ENCODE data around the gene RAB40C. TPM values are rescaled to one million over a fixed set of nuclear protein-coding genes. Genes with fewer than 3 reads are reported as not detected.
A peak's percentile ranks its signal among the peaks of the same experiment; 100 is the strongest.

The RAB40C gene
- total RNA-seq, 2 experiments from 2014 or later = 8.9 to 9.6 TPM

GRCh38 chr16:561413-561794 is 28.5 kb upstream of the RAB40C start:
- Mint-ChIP-seq H3K4me3 (no peak overlapping the region), H3K9me3 (ENCODE audit: low read depth) (no peaks in the 10 kb centered on the region), H3K36me3 (ENCODE audit: low read depth) (no peaks in the 10 kb centered on the region), H3K27me3 (peaks cover 9% of the 10 kb centered on the region), H3K4me1 (peaks cover under 1% of the 10 kb centered on the region), H3K27ac (no peak overlapping the region)
- intact Hi-C loops (cut with DNase I, micrococcal nuclease) = no loop called here
- POLR2A ChIA-PET = no interaction called here
- DNase-seq (no peak), ATAC-seq (no peak)
- CTCF ChIA-PET = no interaction called here

GRCh38 chr16:561957-562938 is 27.6 kb upstream of the RAB40C start:
- no peak overlapping the region for H3K4me3 Mint-ChIP-seq
- no peak overlapping the region for H3K27ac Mint-ChIP-seq
- intact Hi-C loops (cut with DNase I, micrococcal nuclease) = no loop called here
- DNase-seq (no peak), ATAC-seq (no peak)
- H3K9me3 Mint-ChIP-seq (ENCODE audit: low read depth) = no peaks in the 10 kb centered on the region
- CTCF ChIA-PET = no interaction called here
- H3K36me3 Mint-ChIP-seq (ENCODE audit: low read depth) = no peaks in the 10 kb centered on the region
- POLR2A ChIA-PET = no interaction called here
- H3K27me3 Mint-ChIP-seq = peaks cover 9% of the 10 kb centered on the region
- H3K4me1 Mint-ChIP-seq = peaks cover 9% of the 10 kb centered on the region

- ATAC-seq (no peak), DNase-seq (no peak)
- Mint-ChIP-seq H3K36me3 (ENCODE audit: low read depth) (no peaks in the 10 kb centered on the region), H3K4me1 (peaks cover 9% of the 10 kb centered on the region), H3K27me3 (peaks cover 7% of the 10 kb centered on the region), H3K4me3 (no peak overlapping the region), H3K9me3 (ENCODE audit: low read depth) (no peaks in the 10 kb centered on the region), H3K27ac (no peak overlapping the region)
- POLR2A ChIA-PET = no interaction called here
- CTCF ChIA-PET = no interaction called here
- intact Hi-C loops (cut with DNase I, micrococcal nuclease) = no loop called here
Observed at GRCh38 chr16:563072-563644, 26.7 kb upstream of the RAB40C start.

GRCh38 chr16:564690-565418 is 25.0 kb upstream of the RAB40C start:
- intact Hi-C loops (cut with DNase I, micrococcal nuclease) = no loop called here
- H3K4me1 Mint-ChIP-seq = peaks cover 15% of the 10 kb centered on the region
- no peak overlapping the region for H3K4me3 Mint-ChIP-seq
- POLR2A ChIA-PET = no interaction called here
- H3K27ac Mint-ChIP-seq = no peak overlapping the region
- no peaks in the 10 kb centered on the region for H3K9me3 Mint-ChIP-seq (ENCODE audit: low read depth)
- H3K36me3 Mint-ChIP-seq (ENCODE audit: low read depth) = no peaks in the 10 kb centered on the region
- no peak for ATAC-seq
- H3K27me3 Mint-ChIP-seq = peaks cover 3% of the 10 kb centered on the region
- DNase-seq = no peak
- CTCF ChIA-PET = no interaction called here

- no peak for DNase-seq
- intact Hi-C loops (cut with DNase I, micrococcal nuclease) = no loop called here
- Mint-ChIP-seq H3K4me1 (peaks cover 15% of the 10 kb centered on the region), H3K4me3 (no peak overlapping the region), H3K27ac (no peak overlapping the region), H3K36me3 (ENCODE audit: low read depth) (no peaks in the 10 kb centered on the region), H3K9me3 (ENCODE audit: low read depth) (no peaks in the 10 kb centered on the region), H3K27me3 (peaks cover 3% of the 10 kb centered on the region)
- no peak for ATAC-seq
- ChIA-PET CTCF (no interaction called here), POLR2A (no interaction called here)
Observed at GRCh38 chr16:565419-566330, 24.2 kb upstream of the RAB40C start.

- Mint-ChIP-seq H3K27ac (peak within 1 kb of the TSS; percentile 72), H3K4me3 (peak within 1 kb of the TSS; percentile 32), H3K4me1 (peaks cover 25% of the 10 kb centered on the region), H3K27me3 (peaks cover 3% of the 10 kb centered on the region), H3K9me3 (ENCODE audit: low read depth) (no peaks in the 10 kb centered on the region), H3K36me3 (ENCODE audit: low read depth) (no peaks in the 10 kb centered on the region)
- ChIA-PET POLR2A (interaction anchor here (0.8 kb wide), 1 partner anchor 69 kb away, joined by 6 read pairs; no protein-coding TSS in a partner anchor), CTCF (interaction anchor here (0.6 kb wide), 1 partner anchor 14 kb away, joined by 3 read pairs; no protein-coding TSS in a partner anchor)
- ATAC-seq (peak; percentile 69), DNase-seq (peak; percentile 76)
- intact Hi-C loops (cut with DNase I, micrococcal nuclease) = no loop called here
Observed at GRCh38 chr16:566475-567372, 23.1 kb upstream of the RAB40C start, which contains the start of gene NHLRC4. Gene NHLRC4 (plus strand): TSS chr16:567005. CDS start chr16:568048, 1,043 bp downstream.

GRCh38 chr16:567373-568256 is 22.3 kb upstream of the RAB40C start:
- ChIA-PET CTCF (interaction anchor here (0.6 kb wide), 1 partner anchor 13 kb away, joined by 3 read pairs; no protein-coding TSS in a partner anchor), POLR2A (no interaction called here)
- H3K36me3 Mint-ChIP-seq (ENCODE audit: low read depth) = no peaks in the 10 kb centered on the region
- H3K27me3 Mint-ChIP-seq = no peaks in the 10 kb centered on the region
- peak overlapping the region; percentile 32 for H3K4me3 Mint-ChIP-seq
- H3K27ac Mint-ChIP-seq = peak overlapping the region; percentile 72
- H3K4me1 Mint-ChIP-seq = peaks cover 26% of the 10 kb centered on the region
- intact Hi-C loops (cut with DNase I, micrococcal nuclease) = no loop called here
- H3K9me3 Mint-ChIP-seq (ENCODE audit: low read depth) = no peaks in the 10 kb centered on the region
- DNase-seq (no peak), ATAC-seq (no peak)

GRCh38 chr16:568401-569258 is 21.2 kb upstream of the RAB40C start:
- no peaks in the 10 kb centered on the region for H3K36me3 Mint-ChIP-seq (ENCODE audit: low read depth)
- ChIA-PET CTCF (no interaction called here), POLR2A (no interaction called here)
- H3K27me3 Mint-ChIP-seq = no peaks in the 10 kb centered on the region
- no peak for DNase-seq
- H3K4me3 Mint-ChIP-seq = peak overlapping the region; percentile 78
- H3K27ac Mint-ChIP-seq = peak overlapping the region; percentile 92
- peaks cover 26% of the 10 kb centered on the region for H3K4me1 Mint-ChIP-seq
- intact Hi-C loops (cut with DNase I, micrococcal nuclease) = loop anchor here in 1 of 2 experiments (1.0 kb wide), 5 partner anchors 21 to 166 kb away; partner anchors contain the start of genes CAPN15, METTL26 and WDR90
- no peak for ATAC-seq
- H3K9me3 Mint-ChIP-seq (ENCODE audit: low read depth) = no peaks in the 10 kb centered on the region

All from activated CD4-positive, alpha-beta T cell treated with anti-CD3 and anti-CD28 coated beads for 36 hours (primary cell).